GM23248 (cell line): ENCODE results near the gene AQP12A. TPM values are rescaled to one million over a fixed set of nuclear protein-coding genes. Genes with fewer than 3 reads are reported as not detected.

Experiments
- DNase-seq: peaks from one replicate; pipeline ENCODE4 v3.0.0-alpha.2; 2015
- H2AFZ ChIP-seq: fragments of 200-600 bp; sonication (generic); 2 replicates; pipeline ENCODE4 v1.6.1; 2016; ENCODE audit warnings: antibody characterized with exemption
- H3F3A ChIP-seq: fragments of 200-600 bp; sonication (generic); 2 replicates; pipeline ENCODE4 v1.6.1; 2016; ENCODE audit warnings: mild to moderate bottlenecking, antibody characterized with exemption, mixed run types; ENCODE audit not compliant: insufficient read depth
- H3K27ac ChIP-seq: fragments of 200-600 bp; sonication (generic); 2 replicates; pipeline ENCODE4 v1.5.1; 2016; ENCODE audit warnings: mild to moderate bottlenecking
- H3K27me3 ChIP-seq: fragments of 200-600 bp; sonication (generic); replicated peaks from 2 replicates; pipeline ENCODE4 v1.6.1; 2016; ENCODE audit warnings: mild to moderate bottlenecking; ENCODE audit not compliant: insufficient read depth
- H3K36me3 ChIP-seq: fragments of 200-600 bp; sonication (generic); 2 replicates; pipeline ENCODE4 v1.6.1; 2016; ENCODE audit warnings: low read depth, mild to moderate bottlenecking
- H3K4me1 ChIP-seq: fragments of 200-600 bp; sonication (generic); 2 replicates; pipeline ENCODE4 v1.6.1; 2016; ENCODE audit warnings: mild to moderate bottlenecking; ENCODE audit not compliant: insufficient read depth
- H3K4me2 ChIP-seq: fragments of 200-600 bp; sonication (generic); one replicate; pipeline ENCODE4 v1.6.1; 2016; ENCODE audit warnings: mild to moderate bottlenecking; ENCODE audit not compliant: unreplicated experiment
- H3K4me3 ChIP-seq: fragments of 200-600 bp; sonication (generic); 2 replicates; pipeline ENCODE4 v1.5.1; 2016; ENCODE audit warnings: mild to moderate bottlenecking
- H3K79me2 ChIP-seq: fragments of 200-600 bp; sonication (generic); 2 replicates; pipeline ENCODE4 v1.6.1; 2016; ENCODE audit warnings: mild to moderate bottlenecking; ENCODE audit not compliant: insufficient read depth
- H3K9ac ChIP-seq: fragments of 200-600 bp; sonication (generic); 2 replicates; pipeline ENCODE4 v1.6.1; 2016; ENCODE audit warnings: mild to moderate bottlenecking
- H3K9me2 ChIP-seq: fragments of 200-600 bp; sonication (generic); 2 replicates; pipeline ENCODE4 v1.6.1; 2016; ENCODE audit warnings: mixed run types, mild to moderate bottlenecking, moderate library complexity; ENCODE audit not compliant: insufficient read depth
- H3K9me3 ChIP-seq: fragments of 200-600 bp; sonication (generic); one replicate; pipeline ENCODE4 v1.6.1; 2017; ENCODE audit warnings: low read depth
- H4K20me1 ChIP-seq: fragments of 200-600 bp; sonication (generic); 2 replicates; pipeline ENCODE4 v1.6.0; 2016; ENCODE audit not compliant: insufficient read depth
- EZH2 ChIP-seq: fragments of 200-600 bp; sonication (generic); IDR thresholded peaks from 2 replicates; pipeline ENCODE4 v1.6.1; 2018; ENCODE audit warnings: antibody characterized with exemption, mild to moderate bottlenecking; ENCODE audit not compliant: insufficient read depth, poor library complexity, severe bottlenecking
- EZH2phosphoT487 ChIP-seq: fragments of 200-600 bp; sonication (generic); IDR thresholded peaks from 2 replicates; pipeline ENCODE4 v1.6.1; 2018; ENCODE audit warnings: antibody characterized with exemption, moderate library complexity, mild to moderate bottlenecking, low read depth; ENCODE audit not compliant: insufficient read depth
- WGBS, 2 experiments: methylation state at CpG; one replicate each; pipeline ENCODE4 v1.1.6; 2015 to 2017; ENCODE audit warnings: low lambda C conversion rate in 2 of 2, low coverage in 1 of 2; ENCODE audit errors: missing lambda C conversion rate in 2 of 2; 5-methylcytosine and 5-hydroxymethylcytosine counted together
- in situ Hi-C: fragments of 300-500 bp; cut with MboI; formaldehyde crosslinking; loops from 2 replicates; pipeline ENCODE4 v1.15.0; 2020
- polyA plus RNA-seq: library from polyadenylated mRNA; unstranded; fragments of >200 nt; fragmentation: Nextera tagmentation; extraction: Ambion mirVana; gene quantifications from 2 replicates; pipeline ENCODE4 v1.2.1, GENCODE V29; 2016
- total RNA-seq: library from RNA; depleted of rRNA; stranded (reverse); fragments of >200 nt; shearing (Covaris generic); gene quantifications from 2 replicates; pipeline ENCODE4 v1.2.3, GENCODE V29; 2014

AQP12A gene
- total and polyA plus RNA-seq, 2 experiments from 2014 or later, result not detected

DNA sequence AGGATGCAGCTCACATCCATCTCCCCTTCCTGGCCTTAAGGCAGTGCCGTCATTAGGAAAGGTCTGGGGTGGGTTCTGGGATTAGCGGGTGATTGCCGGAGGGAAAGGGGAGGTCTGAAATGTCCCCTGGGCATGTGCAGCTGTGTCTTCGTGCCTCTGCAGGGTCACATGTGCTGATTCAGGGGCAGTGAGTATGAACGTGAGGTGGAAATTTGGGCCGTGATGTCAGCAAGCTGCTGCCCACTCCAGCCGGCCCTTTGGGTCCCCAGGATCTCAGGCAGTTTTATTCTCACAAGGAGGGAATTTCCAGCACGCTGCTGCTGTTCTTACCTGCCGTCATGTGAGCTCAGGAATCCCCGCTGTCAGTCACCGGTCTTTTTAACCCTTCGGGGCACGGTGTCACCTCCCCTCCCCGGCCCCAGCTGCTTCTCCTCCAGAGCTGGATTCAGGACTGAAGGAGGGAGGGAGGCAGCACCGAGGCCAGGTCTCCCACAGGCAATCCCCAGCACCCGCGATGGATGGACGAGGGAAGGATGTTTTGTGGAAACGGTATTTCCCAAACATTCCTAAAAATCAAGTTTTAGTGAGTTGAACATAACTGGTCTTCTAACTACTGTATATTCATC is 42.9 kb upstream of the AQP12A start:
- Histone ChIP-seq H3F3A (no peaks in the 10 kb centered on the region), H3K79me2 (no peaks in the 10 kb centered on the region), H3K27me3 (peaks cover 44% of the 10 kb centered on the region), H3K9me3 (no peaks in the 10 kb centered on the region), H3K9me2 (no peaks in the 10 kb centered on the region), H3K9ac (no peak overlapping the region), H3K27ac (no peak overlapping the region), H3K36me3 (no peaks in the 10 kb centered on the region), H3K4me3 (no peak overlapping the region), H2AFZ (no peak overlapping the region), H3K4me2 (no peak overlapping the region), H4K20me1 (no peaks in the 10 kb centered on the region), H3K4me1 (no peaks in the 10 kb centered on the region)
- no peak for TF ChIP-seq EZH2
- no peak for TF ChIP-seq EZH2phosphoT487
- 20 to 23% methylated on average over 19 of the region's 19 CpGs for WGBS, 2 experiments
- peak; percentile 9 for DNase-seq
- in situ Hi-C loops, result no loop called here

- H3K27ac ChIP-seq, result no peak overlapping the region
- no peaks in the 10 kb centered on the region for H3F3A ChIP-seq
- TF ChIP-seq EZH2, result no peak
- TF ChIP-seq EZH2phosphoT487, result no peak
- no peak overlapping the region for H3K4me3 ChIP-seq
- H3K9me3 ChIP-seq, result no peaks in the 10 kb centered on the region
- in situ Hi-C loops, result no loop called here
- no peaks in the 10 kb centered on the region for H3K79me2 ChIP-seq
- no peaks in the 10 kb centered on the region for H3K36me3 ChIP-seq
- H3K9me2 ChIP-seq, result no peaks in the 10 kb centered on the region
- H3K27me3 ChIP-seq, result peaks cover 44% of the 10 kb centered on the region
- H4K20me1 ChIP-seq, result no peaks in the 10 kb centered on the region
- no peaks in the 10 kb centered on the region for H3K4me1 ChIP-seq
- WGBS, 2 experiments, result 25 to 29% methylated on average over 7 of the region's 7 CpGs
- H2AFZ ChIP-seq, result no peak overlapping the region
- no peak overlapping the region for H3K9ac ChIP-seq
- no peak for DNase-seq
- no peak overlapping the region for H3K4me2 ChIP-seq
Measured at GRCh38 chr2:240649331-240649730, 42.3 kb upstream of the AQP12A start.

- no peak for TF ChIP-seq EZH2phosphoT487
- in situ Hi-C loops, result no loop called here
- H3K79me2 ChIP-seq, result no peaks in the 10 kb centered on the region
- H3K27ac ChIP-seq, result no peak overlapping the region
- no peak overlapping the region for H3K4me3 ChIP-seq
- H3K27me3 ChIP-seq, result peaks cover 53% of the 10 kb centered on the region
- H3K9ac ChIP-seq, result no peak overlapping the region
- H2AFZ ChIP-seq, result no peak overlapping the region
- no peaks in the 10 kb centered on the region for H4K20me1 ChIP-seq
- H3K4me1 ChIP-seq, result no peaks in the 10 kb centered on the region
- 47 to 50% methylated on average over 12 to 13 of the region's 13 CpGs for WGBS, 2 experiments
- no peaks in the 10 kb centered on the region for H3K9me2 ChIP-seq
- H3K9me3 ChIP-seq, result no peaks in the 10 kb centered on the region
- no peaks in the 10 kb centered on the region for H3K36me3 ChIP-seq
- H3K4me2 ChIP-seq, result no peak overlapping the region
- no peaks in the 10 kb centered on the region for H3F3A ChIP-seq
- DNase-seq, result no peak
Measured at GRCh38 chr2:240650254-240650965, 41.3 kb upstream of the AQP12A start.

- Histone ChIP-seq H3K4me2 (no peak overlapping the region), H3K36me3 (no peaks in the 10 kb centered on the region), H3K79me2 (no peaks in the 10 kb centered on the region), H2AFZ (no peak overlapping the region), H3K4me1 (no peaks in the 10 kb centered on the region), H3K9ac (no peak overlapping the region), H3K27me3 (peaks cover 56% of the 10 kb centered on the region), H3K9me2 (no peaks in the 10 kb centered on the region), H3K9me3 (no peaks in the 10 kb centered on the region), H4K20me1 (no peaks in the 10 kb centered on the region), H3F3A (no peaks in the 10 kb centered on the region), H3K4me3 (no peak overlapping the region), H3K27ac (no peak overlapping the region)
- in situ Hi-C loops, result no loop called here
- 32 to 35% methylated on average over 3 of the region's 3 CpGs for WGBS, 2 experiments
- no peak for DNase-seq
- no peak for TF ChIP-seq EZH2phosphoT487
- no peak for TF ChIP-seq EZH2
Measured at GRCh38 chr2:240651185-240651584, 40.5 kb upstream of the AQP12A start.
